ENCODE results near the gene CBR3. TPM values are rescaled to one million over a fixed set of nuclear protein-coding genes. Genes with fewer than 3 reads are reported as not detected.

CBR3 gene
- total and polyA plus RNA-seq, 9 of the 15 experiments (the other 6 are each of a cell fraction or from before 2014, with no cell fraction given): not detected

- TF ChIP-seq NEUROD1 (IDR thresholded peaks at IDR 0.05; ENCODE audit: borderline replicate concordance, low read depth, low read length, partially characterized antibody) (no peak), CREB5 (CRISPR knock-in tag; IDR thresholded peaks at IDR 0.05) (no peak), NBN (IDR thresholded peaks at IDR 0.05; ENCODE audit: low read depth) (no peak), TRIM24 (IDR thresholded peaks at IDR 0.05) (peak in 1 of 2 experiments; percentile 14; a peak in 1 of 4 replicates), NCOR1 (IDR thresholded peaks at IDR 0.05) (peak; percentile 48; the same call in 1 of the 2 replicates), POLR2AphosphoS5 (IDR thresholded peaks at IDR 0.05; ENCODE audit: control insufficient read depth, insufficient read depth, low read depth, low read length) (peak; percentile 44; the same call in 1 of the 2 replicates), SMARCE1 (IDR thresholded peaks at IDR 0.05) (peak; percentile 76), ATF7 (IDR thresholded peaks at IDR 0.05) (0 out of 2 replicates have a peak, but pooled peaks have one; percentile 22), CBFA2T2 (conservative IDR thresholded peaks at IDR 0.05) (peak; percentile 30; the same call in 1 of the 2 replicates), CHD1 (IDR thresholded peaks at IDR 0.05; ENCODE audit: low read length) (no peak), MEF2D (tag; conservative IDR thresholded peaks at IDR 0.05; ENCODE audit: low read depth) (peak; percentile 97), ATF3 (IDR thresholded peaks at IDR 0.05) (peak; percentile 81), ATF3 (CRISPR knock-in tag; conservative IDR thresholded peaks at IDR 0.05) (peak; percentile 86; the same call in 1 of the 2 replicates)
- TF ChIP-seq, protein P1, sequence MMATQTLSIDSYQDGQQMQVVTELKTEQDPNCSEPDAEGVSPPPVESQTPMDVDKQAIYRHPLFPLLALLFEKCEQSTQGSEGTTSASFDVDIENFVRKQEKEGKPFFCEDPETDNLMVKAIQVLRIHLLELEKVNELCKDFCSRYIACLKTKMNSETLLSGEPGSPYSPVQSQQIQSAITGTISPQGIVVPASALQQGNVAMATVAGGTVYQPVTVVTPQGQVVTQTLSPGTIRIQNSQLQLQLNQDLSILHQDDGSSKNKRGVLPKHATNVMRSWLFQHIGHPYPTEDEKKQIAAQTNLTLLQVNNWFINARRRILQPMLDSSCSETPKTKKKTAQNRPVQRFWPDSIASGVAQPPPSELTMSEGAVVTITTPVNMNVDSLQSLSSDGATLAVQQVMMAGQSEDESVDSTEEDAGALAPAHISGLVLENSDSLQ (IDR thresholded peaks at IDR 0.05): peak; percentile 89
Observed at GRCh38 chr21:36097427-36098181, 37.3 kb upstream of the CBR3 start (continued).

All from K562 (cell line).